Measurements from ENCODE around the gene HDAC9.

GRCh38 chr7:18940593-18941134 lies 445.1 kb downstream of the HDAC9 start:
- TF ChIP-seq EZH2phosphoT487 (IDR thresholded peaks at IDR 0.05; ENCODE audit: low read depth) = no peak
- no peak for TF ChIP-seq CTCF (IDR thresholded peaks at IDR 0.05; ENCODE audit: low read depth, low read length)

Measured in OCI-LY3 (cell line).